Mesenchymal stem cell (in vitro differentiated cells and primary cell): ENCODE data around the gene MICAL2.

Experiments
- DNase-seq: peaks from one replicate; pipeline ENCODE4 v3.0.0-alpha.2; 2013
- H2AFZ ChIP-seq: one replicate; pipeline ENCODE4 v1.6.1; 2013; ENCODE audit warnings: low read depth, mild to moderate bottlenecking, control low read depth, inconsistent platforms, low read length, moderate library complexity
- H2AK5ac ChIP-seq: 2 replicates; pipeline ENCODE4 v1.6.1; 2013; ENCODE audit warnings: low read length, moderate library complexity, mild to moderate bottlenecking, inconsistent platforms; ENCODE audit not compliant: severe bottlenecking
- H2BK120ac ChIP-seq: one replicate; pipeline ENCODE4 v1.6.1; 2013; ENCODE audit warnings: low read depth, mild to moderate bottlenecking, inconsistent platforms, low read length, moderate library complexity
- H2BK12ac ChIP-seq, 2 experiments: one replicate each; pipeline ENCODE4 v1.6.1; 2013; ENCODE audit warnings: inconsistent platforms in 2 of 2, low read length in 2 of 2, mild to moderate bottlenecking in 2 of 2, moderate library complexity in 2 of 2, control low read depth in 1 of 2
- H2BK15ac ChIP-seq: one replicate; pipeline ENCODE4 v1.6.1; 2013; ENCODE audit warnings: mild to moderate bottlenecking, low read depth, inconsistent platforms; ENCODE audit not compliant: poor library complexity, severe bottlenecking
- H2BK5ac ChIP-seq: 2 replicates; pipeline ENCODE4 v1.6.1; 2013; ENCODE audit warnings: low read depth, mild to moderate bottlenecking, low read length, control low read depth, inconsistent platforms; ENCODE audit not compliant: poor library complexity, severe bottlenecking
- H3K14ac ChIP-seq, 2 experiments: one replicate each; pipeline ENCODE4 v1.6.1; 2013; ENCODE audit warnings: inconsistent platforms in 2 of 2, low read length in 2 of 2, control low read depth in 1 of 2, mild to moderate bottlenecking in 1 of 2, moderate library complexity in 1 of 2
- H3K18ac ChIP-seq, 2 experiments: one replicate each; pipeline ENCODE4 v1.6.1; 2013; ENCODE audit warnings: inconsistent platforms in 2 of 2, low read length in 2 of 2, control low read depth in 1 of 2, low read depth in 1 of 2, mild to moderate bottlenecking in 1 of 2
- H3K23ac ChIP-seq, 2 experiments: one replicate each; pipeline ENCODE4 v1.6.1; 2013; ENCODE audit warnings: inconsistent platforms in 2 of 2, low read length in 2 of 2, mild to moderate bottlenecking in 2 of 2, moderate library complexity in 2 of 2, control low read depth in 1 of 2
- H3K27ac ChIP-seq: 2 replicates; pipeline ENCODE4 v1.5.1; 2013; ENCODE audit warnings: mild to moderate bottlenecking, moderate library complexity, low read length, control low read depth, inconsistent platforms; ENCODE audit not compliant: poor library complexity, severe bottlenecking
- H3K27me3 ChIP-seq, 2 experiments: 2 replicates each; pipeline versions ENCODE4 v1.6.1 to v1.7.0; 2013; ENCODE audit warnings: low read length in 2 of 2, mild to moderate bottlenecking in 2 of 2, moderate library complexity in 2 of 2, control low read depth in 1 of 2, inconsistent platforms in 1 of 2; ENCODE audit not compliant: control insufficient read depth in 1 of 2, insufficient read depth in 1 of 2
- H3K36me3 ChIP-seq, 2 experiments: 2 replicates each; pipeline versions ENCODE4 v1.6.1 to v1.7.0; 2013; ENCODE audit warnings: low read length in 2 of 2, control low read depth in 1 of 2, inconsistent platforms in 1 of 2, low read depth in 1 of 2, mild to moderate bottlenecking in 1 of 2; ENCODE audit not compliant: insufficient read depth in 2 of 2, control insufficient read depth in 1 of 2
- H3K4ac ChIP-seq, 2 experiments: one replicate each; pipeline ENCODE4 v1.6.1; 2013; ENCODE audit warnings: inconsistent platforms in 2 of 2, low read length in 2 of 2, mild to moderate bottlenecking in 2 of 2, moderate library complexity in 2 of 2, control low read depth in 1 of 2, low read depth in 1 of 2
- H3K4me1 ChIP-seq: 2 replicates; pipeline ENCODE4 v1.6.1; 2013; ENCODE audit warnings: low read depth, low read length, control low read depth; ENCODE audit not compliant: control insufficient read depth, insufficient read depth
- H3K4me2 ChIP-seq: 2 replicates; pipeline ENCODE4 v1.6.1; 2013; ENCODE audit warnings: low read length, mild to moderate bottlenecking, inconsistent platforms; ENCODE audit not compliant: poor library complexity, severe bottlenecking
- H3K4me3 ChIP-seq, 2 experiments: 2 replicates each; pipeline versions ENCODE4 v1.5.1 to v1.7.0; 2013; ENCODE audit warnings: low read length in 2 of 2, mild to moderate bottlenecking in 2 of 2, control low read depth in 1 of 2, low read depth in 1 of 2; ENCODE audit not compliant: insufficient read depth in 1 of 2
- H3K79me1 ChIP-seq: replicated peaks from 2 replicates; pipeline ENCODE4 v1.6.1; 2013; ENCODE audit warnings: mild to moderate bottlenecking, control low read depth, low read length, inconsistent platforms; ENCODE audit not compliant: poor library complexity, severe bottlenecking
- H3K9ac ChIP-seq: 2 replicates; pipeline ENCODE4 v1.7.0; 2013; ENCODE audit warnings: mild to moderate bottlenecking, low read length, moderate library complexity
- H3K9me3 ChIP-seq: 2 replicates; pipeline ENCODE4 v1.7.0; 2013; ENCODE audit warnings: mild to moderate bottlenecking, low read length; ENCODE audit not compliant: control insufficient read depth
- H4K8ac ChIP-seq: one replicate; pipeline ENCODE4 v1.6.1; 2013; ENCODE audit warnings: inconsistent platforms, mild to moderate bottlenecking, low read length, moderate library complexity
- H4K91ac ChIP-seq: one replicate; pipeline ENCODE4 v1.6.1; 2013; ENCODE audit warnings: mild to moderate bottlenecking, low read length, inconsistent platforms
- WGBS: methylation state at CpG from one replicate; pipeline ENCODE4 v1.1.7; 2013; ENCODE audit warnings: mixed read lengths; 5-methylcytosine and 5-hydroxymethylcytosine counted together

MICAL2 gene

GRCh38 chr11:12086271-12087074 is 23.9 kb upstream of the MICAL2 start:
- peak overlapping the region; percentile 98 for H4K91ac ChIP-seq
- H2BK12ac ChIP-seq = peak overlapping the region; percentile 98 to 100
- H3K14ac ChIP-seq = peak overlapping the region in 1 of 2 experiments; percentile 37
- DNase-seq = peak; percentile 99
- H2BK120ac ChIP-seq = peak overlapping the region; percentile 96
- peak overlapping the region; percentile 91 for H2BK5ac ChIP-seq
- peak overlapping the region; percentile 67 to 98 for H3K4ac ChIP-seq
- peak overlapping the region; percentile 96 for H3K27ac ChIP-seq
- peak overlapping the region; percentile 30 for H2BK15ac ChIP-seq
- H3K18ac ChIP-seq = peak overlapping the region; percentile 93 to 99
- WGBS = 0% methylated on average over 3 of the region's 3 CpGs
- H4K8ac ChIP-seq = peak overlapping the region; percentile 86
- H3K4me3 ChIP-seq = peak overlapping the region in 1 of 2 experiments; percentile 39
- no peaks in the 10 kb centered on the region for H3K36me3 ChIP-seq
- peak overlapping the region; percentile 79 for H3K9ac ChIP-seq
- no peak overlapping the region for H3K23ac ChIP-seq
- H3K79me1 ChIP-seq = no peaks in the 10 kb centered on the region
- H2AK5ac ChIP-seq = peak overlapping the region; percentile 97
- H3K4me1 ChIP-seq = peaks cover 34% of the 10 kb centered on the region
- H3K27me3 ChIP-seq = no peaks in the 10 kb centered on the region
- H3K9me3 ChIP-seq = no peaks in the 10 kb centered on the region
- H3K4me2 ChIP-seq = peak overlapping the region; percentile 34
- no peak overlapping the region for H2AFZ ChIP-seq

GRCh38 chr11:12087075-12088004 is 23.1 kb upstream of the MICAL2 start:
- Histone ChIP-seq H3K9ac (peak overlapping the region; percentile 79), H2BK12ac (peak overlapping the region; percentile 89 to 98), H3K36me3 (no peaks in the 10 kb centered on the region), H4K8ac (peak overlapping the region; percentile 96), H2AFZ (no peak overlapping the region), H3K4me2 (no peak overlapping the region), H4K91ac (peak overlapping the region; percentile 97), H3K79me1 (no peaks in the 10 kb centered on the region), H3K9me3 (no peaks in the 10 kb centered on the region), H3K14ac (peak overlapping the region in 1 of 2 experiments; percentile 37), H3K18ac (peak overlapping the region; percentile 93 to 94), H3K4me1 (peaks cover 35% of the 10 kb centered on the region), H3K27me3 (no peaks in the 10 kb centered on the region), H2BK15ac (peak overlapping the region; percentile 30), H3K23ac (peak overlapping the region in 1 of 2 experiments; percentile 87), H2BK120ac (peak overlapping the region; percentile 83), H3K4ac (peak overlapping the region; percentile 67 to 95), H2BK5ac (peak overlapping the region; percentile 33), H3K27ac (peak overlapping the region; percentile 96), H3K4me3 (peak overlapping the region in 1 of 2 experiments; percentile 39), H2AK5ac (peak overlapping the region; percentile 59)
- DNase-seq = peak; percentile 88
- 44% methylated on average over 5 of the region's 7 CpGs for WGBS

GRCh38 chr11:12088047-12088481 is 22.3 kb upstream of the MICAL2 start:
- Histone ChIP-seq H3K4me1 (peaks cover 40% of the 10 kb centered on the region), H3K4ac (peak overlapping the region; percentile 30 to 42), H3K27ac (peak overlapping the region; percentile 96), H2BK5ac (no peak overlapping the region), H4K91ac (peak overlapping the region; percentile 86), H2AFZ (no peak overlapping the region), H2BK120ac (peak overlapping the region; percentile 86), H3K9me3 (no peaks in the 10 kb centered on the region), H2AK5ac (peak overlapping the region; percentile 29), H3K79me1 (no peaks in the 10 kb centered on the region), H4K8ac (no peak overlapping the region), H3K4me2 (no peak overlapping the region), H3K18ac (peak overlapping the region; percentile 35 to 94), H2BK12ac (peak overlapping the region; percentile 21 to 75), H3K9ac (peak overlapping the region; percentile 79), H3K23ac (no peak overlapping the region), H3K27me3 (no peaks in the 10 kb centered on the region), H3K4me3 (no peak overlapping the region), H3K36me3 (no peaks in the 10 kb centered on the region), H2BK15ac (peak overlapping the region; percentile 9), H3K14ac (no peak overlapping the region)
- 23% methylated on average over 5 of the region's 7 CpGs for WGBS
- peak; percentile 88 for DNase-seq
